ENCODE data around the gene TYW3.
"Not testable (repeated sequence)": the region's sequence is repeated elsewhere in the genome, so short reads cannot be mapped to it uniquely, and the experiment has no call there.

The TYW3 gene

GRCh38 chr1:74731399-74732052 lies 1.4 kb upstream of the TYW3 start:
- no peak for DNase-seq

GRCh38 chr1:74732071-74732946 lies 643 bp upstream of the TYW3 start:
- peak in 16 of 56 donors; percentile 10 to 67 (median 36) for DNase-seq

- peak in 28 of 56 donors; percentile 3 to 63 (median 30) for DNase-seq
Measured at GRCh38 chr1:74733604-74734484, 892 bp downstream of the TYW3 start.

- no peak for DNase-seq
Measured at GRCh38 chr1:74737333-74737732, 4.4 kb downstream of the TYW3 start.

- DNase-seq = not testable (repeated sequence)
Measured at GRCh38 chr1:74740307-74740980, 7.5 kb downstream of the TYW3 start.

GRCh38 chr1:74745247-74745646 lies 12.3 kb downstream of the TYW3 start:
- not testable (repeated sequence) for DNase-seq

GRCh38 chr1:74748960-74749359 lies 16.0 kb downstream of the TYW3 start:
- DNase-seq = no peak

GRCh38 chr1:74753104-74753503 lies 20.2 kb downstream of the TYW3 start:
- DNase-seq = no peak

- no peak for DNase-seq
Measured at GRCh38 chr1:74755475-74755874, 22.5 kb downstream of the TYW3 start.

GRCh38 chr1:74756650-74757049 lies 23.7 kb downstream of the TYW3 start:
- not testable (repeated sequence) for DNase-seq

- no peak for DNase-seq
Measured at GRCh38 chr1:74763807-74764206, 30.9 kb downstream of the TYW3 start.

GRCh38 chr1:74766579-74766978 lies 33.6 kb downstream of the TYW3 start:
- no peak for DNase-seq

- DNase-seq = no peak
Measured at GRCh38 chr1:74767490-74767889, 34.5 kb downstream of the TYW3 start.

GRCh38 chr1:74771913-74772515 lies 39.1 kb downstream of the TYW3 start:
- peak in 4 of 56 donors; percentile 0 to 2 (median 1) for DNase-seq

- no peak for DNase-seq
Measured at GRCh38 chr1:74772945-74773344, 40.0 kb downstream of the TYW3 start.

- DNase-seq = no peak
Measured at GRCh38 chr1:74773582-74773981, 40.6 kb downstream of the TYW3 start.

GRCh38 chr1:74775735-74776134 lies 42.8 kb downstream of the TYW3 start:
- DNase-seq = no peak

GRCh38 chr1:74777525-74777924 lies 44.6 kb downstream of the TYW3 start:
- DNase-seq = no peak

GRCh38 chr1:74779750-74780149 lies 46.8 kb downstream of the TYW3 start:
- no peak for DNase-seq

- no peak for DNase-seq
Measured at GRCh38 chr1:74780594-74780993, 47.6 kb downstream of the TYW3 start.

- DNase-seq = no peak
Measured at GRCh38 chr1:74785944-74786343, 53.0 kb downstream of the TYW3 start.

All from nucleus accumbens (tissue), 56 donors.